Activated CD8-positive, alpha-beta T cell treated with anti-CD3 and anti-CD28 coated beads for 36 hours (primary cell): Measurements from ENCODE around the gene MDP1. TPM values are rescaled to one million over a fixed set of nuclear protein-coding genes. Genes with fewer than 3 reads are reported as not detected.

Source experiments
- ATAC-seq: fragments of 200-7000 bp; cut with Tn5 transposase; one replicate; pipeline ENCODE4 v1.10.0; 2021; ENCODE audit warnings: mild to moderate bottlenecking, moderate library complexity
- CTCF ChIA-PET: fragments of 350-600 bp; sonication (Branson Sonifier 250); formaldehyde crosslinking; loops from one replicate; lab custom pipeline; 2021; ENCODE audit warnings: antibody characterized with exemption; lab: Charles Lee
- POLR2A ChIA-PET: fragments of 350-600 bp; sonication (Branson Sonifier 250); formaldehyde crosslinking; loops from one replicate; lab custom pipeline; 2021; ENCODE audit warnings: antibody characterized with exemption; lab: Charles Lee
- DNase-seq: peaks from one replicate; pipeline ENCODE4 v3.0.0-alpha.2; 2020
- H3K27ac Mint-ChIP-seq: one replicate; pipeline ENCODE4 v1.8.0; 2021; ENCODE audit warnings: mild to moderate bottlenecking, mixed read lengths
- H3K27me3 Mint-ChIP-seq: one replicate; pipeline ENCODE4 v1.8.0; 2021; ENCODE audit warnings: mixed read lengths
- H3K36me3 Mint-ChIP-seq: one replicate; pipeline ENCODE4 v1.8.0; 2021; ENCODE audit warnings: low read depth, mixed read lengths
- H3K4me1 Mint-ChIP-seq: one replicate; pipeline ENCODE4 v1.8.0; 2021; ENCODE audit warnings: low read depth, mixed read lengths
- H3K4me3 Mint-ChIP-seq: one replicate; pipeline ENCODE4 v1.8.0; 2021; ENCODE audit warnings: mild to moderate bottlenecking, moderate library complexity, mixed read lengths
- H3K9me3 Mint-ChIP-seq: one replicate; pipeline ENCODE4 v1.8.0; 2021; ENCODE audit warnings: mixed read lengths
- intact Hi-C: fragments of 100-400 bp; cut with micrococcal nuclease; formaldehyde crosslinking; loops from one replicate; pipeline ENCODE4 v1.10.0; 2022
- total RNA-seq, 2 experiments: library from RNA; stranded (reverse); gene quantifications; one replicate each; pipeline ENCODE4 v1.2.3, GENCODE V29; 2021
- TF ChIP-seq, protein P1 (sequence below): fragments of 200-600 bp; IDR thresholded peaks from one replicate; pipeline ENCODE4 v1.8.0; 2022; ENCODE audit warnings: antibody characterized with exemption, mild to moderate bottlenecking

Gene MDP1
- total RNA-seq, 2 experiments from 2014 or later = 11.2 to 11.3 TPM

DNA sequence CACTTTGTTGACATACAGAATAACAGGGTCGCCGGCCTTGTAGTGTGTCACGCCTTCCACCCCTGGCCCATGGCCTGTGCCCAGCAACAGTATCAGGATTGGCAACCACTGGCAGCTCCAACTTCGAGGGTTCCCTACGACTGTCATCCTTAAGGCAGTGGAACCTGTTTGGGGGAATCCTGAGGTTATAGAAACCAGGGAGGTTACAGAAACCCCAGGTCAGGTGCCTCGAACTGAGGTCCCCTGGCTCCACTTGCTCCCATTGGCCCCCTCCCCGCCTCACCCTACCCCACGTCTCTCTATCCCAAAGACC, 21.0 kb downstream of the MDP1 start:
- peaks cover 4% of the 10 kb centered on the region for H3K9me3 Mint-ChIP-seq

DNA sequence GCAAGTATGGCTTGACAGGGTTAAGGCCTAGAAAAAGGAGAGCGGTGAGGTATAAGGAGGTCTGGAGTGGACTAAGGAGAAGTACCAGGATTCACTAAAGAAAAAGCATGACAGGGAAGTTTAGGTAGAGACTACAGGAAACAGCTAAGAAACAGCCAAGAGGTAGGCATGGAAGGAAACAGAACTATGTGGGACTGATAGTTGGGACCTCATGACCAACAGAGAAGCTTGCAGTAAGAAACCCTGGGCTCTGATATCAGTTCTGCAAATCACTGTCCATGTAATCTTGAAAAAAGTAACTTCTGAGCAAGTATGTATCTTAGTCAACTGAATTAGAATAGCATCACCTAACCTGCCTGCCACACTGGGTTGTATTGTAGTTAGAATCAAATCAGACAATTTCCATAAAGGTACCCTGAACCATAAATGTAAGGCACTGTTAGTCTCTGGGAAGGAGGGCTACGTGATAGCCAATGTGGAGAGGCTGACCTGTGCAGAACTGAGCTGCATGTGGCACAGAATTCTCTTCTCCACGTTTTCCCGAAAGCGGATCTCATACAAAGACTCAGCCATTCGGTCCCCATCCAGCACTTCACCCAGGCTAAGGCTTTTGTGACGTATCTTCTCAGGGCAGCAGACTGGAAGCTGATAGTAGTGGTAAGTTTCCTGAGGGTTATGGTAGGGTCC, 21.5 kb downstream of the MDP1 start:
- intact Hi-C loops = no loop called here
- Mint-ChIP-seq H3K4me1 (peaks cover 51% of the 10 kb centered on the region), H3K27me3 (no peaks in the 10 kb centered on the region), H3K4me3 (peak overlapping the region; percentile 95), H3K36me3 (peaks cover 45% of the 10 kb centered on the region), H3K9me3 (peaks cover 4% of the 10 kb centered on the region), H3K27ac (peak overlapping the region; percentile 98)
- TF ChIP-seq, protein P1, sequence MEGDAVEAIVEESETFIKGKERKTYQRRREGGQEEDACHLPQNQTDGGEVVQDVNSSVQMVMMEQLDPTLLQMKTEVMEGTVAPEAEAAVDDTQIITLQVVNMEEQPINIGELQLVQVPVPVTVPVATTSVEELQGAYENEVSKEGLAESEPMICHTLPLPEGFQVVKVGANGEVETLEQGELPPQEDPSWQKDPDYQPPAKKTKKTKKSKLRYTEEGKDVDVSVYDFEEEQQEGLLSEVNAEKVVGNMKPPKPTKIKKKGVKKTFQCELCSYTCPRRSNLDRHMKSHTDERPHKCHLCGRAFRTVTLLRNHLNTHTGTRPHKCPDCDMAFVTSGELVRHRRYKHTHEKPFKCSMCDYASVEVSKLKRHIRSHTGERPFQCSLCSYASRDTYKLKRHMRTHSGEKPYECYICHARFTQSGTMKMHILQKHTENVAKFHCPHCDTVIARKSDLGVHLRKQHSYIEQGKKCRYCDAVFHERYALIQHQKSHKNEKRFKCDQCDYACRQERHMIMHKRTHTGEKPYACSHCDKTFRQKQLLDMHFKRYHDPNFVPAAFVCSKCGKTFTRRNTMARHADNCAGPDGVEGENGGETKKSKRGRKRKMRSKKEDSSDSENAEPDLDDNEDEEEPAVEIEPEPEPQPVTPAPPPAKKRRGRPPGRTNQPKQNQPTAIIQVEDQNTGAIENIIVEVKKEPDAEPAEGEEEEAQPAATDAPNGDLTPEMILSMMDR = no peak
- DNase-seq (no peak), ATAC-seq (no peak)
- POLR2A ChIA-PET = interaction anchor here (0.9 to 4.1 kb wide), 20 partner anchors 8 to 236 kb away, joined by 3 to 58 read pairs (median 4); partner anchors contain the start of genes CBLN3, CHMP4A, DHRS1 and EMC9
- CTCF ChIA-PET = interaction anchor here (1.0 to 3.8 kb wide), 6 partner anchors 9 to 114 kb away, joined by 3 to 15 read pairs (median 9); partner anchors contain the start of genes CIDEB, IRF9 and RABGGTA

More for the DNA sequence above, 21.0 kb downstream of the MDP1 start:
- CTCF ChIA-PET = interaction anchor here (1.0 to 3.8 kb wide), 6 partner anchors 9 to 113 kb away, joined by 3 to 15 read pairs (median 9); partner anchors contain the start of genes CIDEB, DHRS1, IRF9 and NOP9
- POLR2A ChIA-PET = interaction anchor here (0.9 to 4.1 kb wide), 20 partner anchors 9 to 235 kb away, joined by 3 to 58 read pairs (median 6); partner anchors contain the start of genes CBLN3, CHMP4A, DHRS1 and EMC9
- DNase-seq (no peak), ATAC-seq (no peak)
- peaks cover 51% of the 10 kb centered on the region for H3K4me1 Mint-ChIP-seq
- H3K27me3 Mint-ChIP-seq = no peaks in the 10 kb centered on the region
- intact Hi-C loops = no loop called here
- peak overlapping the region; percentile 95 for H3K4me3 Mint-ChIP-seq
- H3K27ac Mint-ChIP-seq = peak overlapping the region; percentile 98
- peaks cover 49% of the 10 kb centered on the region for H3K36me3 Mint-ChIP-seq
- TF ChIP-seq, protein P1 = no peak

DNA sequence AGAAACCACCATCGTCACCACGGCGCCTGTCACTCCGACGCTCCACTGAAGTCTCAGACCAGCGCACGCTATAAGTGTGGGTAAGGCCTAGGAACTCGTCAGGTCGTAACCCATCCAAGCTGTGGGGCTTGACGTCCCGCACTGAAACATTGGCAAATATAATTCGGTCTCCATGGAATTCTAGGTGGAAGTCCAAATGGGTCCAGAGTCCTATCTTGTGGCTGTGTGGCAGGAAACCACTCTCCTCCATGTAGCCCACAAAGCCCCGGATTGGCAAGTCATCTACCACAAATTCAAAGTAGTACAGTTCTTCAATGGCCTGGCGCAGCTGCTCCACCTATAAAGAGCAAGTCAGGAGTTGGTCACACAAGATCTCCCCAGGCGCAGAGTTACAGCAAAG, 22.9 kb downstream of the MDP1 start:
- TF ChIP-seq, protein P1 = no peak
- H3K9me3 Mint-ChIP-seq = no peaks in the 10 kb centered on the region
- POLR2A ChIA-PET = interaction anchor here (1.2 to 2.1 kb wide), 3 partner anchors 47 to 98 kb away, joined by 4 to 5 read pairs (median 4); partner anchors contain the start of gene PSME2

DNA sequence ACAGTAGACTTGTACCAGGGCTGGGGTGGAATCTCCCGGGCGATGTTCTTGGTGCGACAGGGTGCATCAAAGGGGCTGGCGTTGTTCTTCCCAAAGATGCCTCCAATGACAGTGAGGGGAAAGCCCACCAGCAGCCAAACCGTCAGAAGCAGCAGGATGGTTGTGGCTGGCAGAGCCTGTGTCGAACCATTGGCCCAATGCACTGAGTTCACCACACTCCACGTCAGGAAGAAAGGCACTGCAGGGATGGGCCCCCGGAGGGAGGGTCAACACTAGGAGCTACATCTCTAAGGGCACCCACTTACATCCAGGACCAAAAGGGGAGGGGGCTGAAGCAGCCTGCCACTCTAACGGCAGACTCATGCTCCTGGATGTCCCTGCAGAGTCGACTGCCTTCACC, 25.4 kb downstream of the MDP1 start:
- intact Hi-C loops = no loop called here
- Mint-ChIP-seq H3K27ac (peak overlapping the region; percentile 25), H3K27me3 (no peaks in the 10 kb centered on the region), H3K9me3 (no peaks in the 10 kb centered on the region), H3K4me3 (no peak overlapping the region), H3K4me1 (peaks cover 53% of the 10 kb centered on the region), H3K36me3 (peaks cover 37% of the 10 kb centered on the region)
- DNase-seq (no peak), ATAC-seq (no peak)
- POLR2A ChIA-PET = interaction anchor here (0.8 to 13.4 kb wide), 3 partner anchors 17 to 34 kb away, joined by 3 to 163 read pairs (median 3); partner anchors contain the start of gene REC8
- CTCF ChIA-PET = interaction anchor here (1.4 to 1.5 kb wide), 2 partner anchors 30 to 52 kb away, joined by 3 to 4 read pairs; partner anchors contain the start of genes IRF9 and TINF2
- TF ChIP-seq, protein P1 = no peak

More for the DNA sequence above, 22.9 kb downstream of the MDP1 start:
- no peak for DNase-seq
- H3K27ac Mint-ChIP-seq = no peak overlapping the region
- CTCF ChIA-PET = interaction anchor here (3.8 kb wide), 1 partner anchor 32 kb away, joined by 15 read pairs; the partner anchor contains the start of gene IRF9
- H3K4me3 Mint-ChIP-seq = no peak overlapping the region
- H3K27me3 Mint-ChIP-seq = no peaks in the 10 kb centered on the region
- peaks cover 38% of the 10 kb centered on the region for H3K36me3 Mint-ChIP-seq
- H3K4me1 Mint-ChIP-seq = peaks cover 47% of the 10 kb centered on the region
- ATAC-seq = no peak
- intact Hi-C loops = no loop called here
